Measurements from ENCODE around the gene PACSIN2. TPM values are rescaled to one million over a fixed set of nuclear protein-coding genes. Genes with fewer than 3 reads are reported as not detected.

PACSIN2 gene
- total RNA-seq, 5 donors from 2014 or later (not counting 1 experiment from before 2014, with no cell fraction given), result 25.9 to 49.0 (median 40.4) TPM

- ChIA-PET POLR2A (no interaction called here), CTCF (no interaction called here)
- Histone ChIP-seq H3K27ac (ENCODE audit: low read length) (no peak overlapping the region), H3K4me1 (ENCODE audit: control insufficient read depth in 1 of 2, extremely low read depth in 1 of 2, insufficient read depth in 2 of 2, low read length in 2 of 2) (peaks cover 2% of the 10 kb centered on the region in 2 experiments), H3K27me3 (replicated peaks in 1 of 2; ENCODE audit: control insufficient read depth in 2 of 2, extremely low read depth in 1 of 2, insufficient read depth in 2 of 2, low read length in 1 of 2) (no peaks in the 10 kb centered on the region), H3K4me3 (ENCODE audit: control insufficient read depth in 1 of 2, extremely low read depth in 1 of 2, low read length in 1 of 2) (no peak overlapping the region), H3K9me3 (no peaks in the 10 kb centered on the region), H3K36me3 (ENCODE audit: control insufficient read depth in 2 of 2, extremely low read depth in 1 of 2, insufficient read depth in 1 of 2, low read length in 1 of 2) (peaks cover 19 to 50% of the 10 kb centered on the region in 2 donors)
- no peak overlapping the region for H3K4me3 Mint-ChIP-seq
- H3K4me1 Mint-ChIP-seq, result peaks cover 7 to 11% (median 8%) of the 10 kb centered on the region in 3 donors
- 89% methylated on average over 1 of the region's 5 CpGs for WGBS (ENCODE audit: insufficient coverage)
- DNase-seq (no peak), ATAC-seq (replicated peaks in 1 of 4) (no peak)
- H3K9me3 Mint-ChIP-seq, result no peaks in the 10 kb centered on the region
- H3K27ac Mint-ChIP-seq, result no peak overlapping the region
- peaks cover 35% of the 10 kb centered on the region for H3K36me3 Mint-ChIP-seq
- no peaks in the 10 kb centered on the region for H3K27me3 Mint-ChIP-seq
These were observed 180.6 kb downstream of the PACSIN2 start for GRCh38 chr22:42834177-42834949.

- ATAC-seq (replicated peaks in 1 of 4), result no peak
- no peaks in the 10 kb centered on the region for H3K27me3 Mint-ChIP-seq
- Histone ChIP-seq H3K9me3 (no peaks in the 10 kb centered on the region), H3K27ac (ENCODE audit: low read length) (no peak overlapping the region), H3K4me1 (ENCODE audit: control insufficient read depth in 1 of 2, extremely low read depth in 1 of 2, insufficient read depth in 2 of 2, low read length in 2 of 2) (peaks cover 3 to 12% of the 10 kb centered on the region in 2 experiments), H3K27me3 (replicated peaks in 1 of 2; ENCODE audit: control insufficient read depth in 2 of 2, extremely low read depth in 1 of 2, insufficient read depth in 2 of 2, low read length in 1 of 2) (no peaks in the 10 kb centered on the region), H3K4me3 (ENCODE audit: control insufficient read depth in 1 of 2, extremely low read depth in 1 of 2, low read length in 1 of 2) (no peak overlapping the region), H3K36me3 (ENCODE audit: control insufficient read depth in 2 of 2, extremely low read depth in 1 of 2, insufficient read depth in 1 of 2, low read length in 1 of 2) (peaks cover 19 to 47% of the 10 kb centered on the region in 2 donors)
- H3K27ac Mint-ChIP-seq, result no peak overlapping the region
- H3K36me3 Mint-ChIP-seq, result peaks cover 40% of the 10 kb centered on the region
- H3K4me1 Mint-ChIP-seq, result peaks cover 12 to 20% (median 17%) of the 10 kb centered on the region in 3 donors
- no peak for DNase-seq
- H3K4me3 Mint-ChIP-seq, result no peak overlapping the region
- POLR2A ChIA-PET, result no interaction called here
- H3K9me3 Mint-ChIP-seq, result no peaks in the 10 kb centered on the region
- CTCF ChIA-PET, result no interaction called here
These were observed 181.8 kb downstream of the PACSIN2 start for GRCh38 chr22:42833104-42833503.

- Histone ChIP-seq H3K4me3 (ENCODE audit: control insufficient read depth in 1 of 2, extremely low read depth in 1 of 2, low read length in 1 of 2) (no peak overlapping the region), H3K36me3 (ENCODE audit: control insufficient read depth in 2 of 2, extremely low read depth in 1 of 2, insufficient read depth in 1 of 2, low read length in 1 of 2) (peaks cover 15 to 52% of the 10 kb centered on the region in 2 donors), H3K27ac (ENCODE audit: low read length) (no peak overlapping the region), H3K27me3 (replicated peaks in 1 of 2; ENCODE audit: control insufficient read depth in 2 of 2, extremely low read depth in 1 of 2, insufficient read depth in 2 of 2, low read length in 1 of 2) (no peaks in the 10 kb centered on the region), H3K9me3 (no peaks in the 10 kb centered on the region), H3K4me1 (ENCODE audit: control insufficient read depth in 1 of 2, extremely low read depth in 1 of 2, insufficient read depth in 2 of 2, low read length in 2 of 2) (peaks cover 3 to 18% of the 10 kb centered on the region in 2 experiments)
- ChIA-PET POLR2A (interaction anchor here in 1 of 2 donors (0.8 kb wide), 1 partner anchor 10 kb away, joined by 10 read pairs; no protein-coding TSS in a partner anchor), CTCF (interaction anchor here in 1 of 2 donors (0.7 kb wide), 1 partner anchor 59 kb away, joined by 4 read pairs; no protein-coding TSS in a partner anchor)
- peaks cover 12 to 20% (median 17%) of the 10 kb centered on the region in 3 donors for H3K4me1 Mint-ChIP-seq
- H3K27ac Mint-ChIP-seq, result no peak overlapping the region
- no CpG with 5 or more reads among the region's 4 CpGs for WGBS (ENCODE audit: insufficient coverage)
- no peak overlapping the region for H3K4me3 Mint-ChIP-seq
- H3K36me3 Mint-ChIP-seq, result peaks cover 37% of the 10 kb centered on the region
- no peaks in the 10 kb centered on the region for H3K27me3 Mint-ChIP-seq
- DNase-seq (no peak), ATAC-seq (replicated peaks in 1 of 4) (no peak)
- H3K9me3 Mint-ChIP-seq, result no peaks in the 10 kb centered on the region
These were observed 183.2 kb downstream of the PACSIN2 start for GRCh38 chr22:42831712-42832111.

- WGBS (ENCODE audit: insufficient coverage), result 95% methylated on average over 4 of the region's 5 CpGs
- H3K27ac Mint-ChIP-seq, result no peak overlapping the region
- POLR2A ChIA-PET, result no interaction called here
- H3K9me3 Mint-ChIP-seq, result no peaks in the 10 kb centered on the region
- H3K27me3 Mint-ChIP-seq, result no peaks in the 10 kb centered on the region
- CTCF ChIA-PET, result no interaction called here
- DNase-seq (no peak), ATAC-seq (replicated peaks in 1 of 4) (no peak)
- Histone ChIP-seq H3K27ac (ENCODE audit: low read length) (no peak overlapping the region), H3K4me1 (ENCODE audit: control insufficient read depth in 1 of 2, extremely low read depth in 1 of 2, insufficient read depth in 2 of 2, low read length in 2 of 2) (peaks cover 3 to 20% of the 10 kb centered on the region in 2 experiments), H3K9me3 (no peaks in the 10 kb centered on the region), H3K27me3 (replicated peaks in 1 of 2; ENCODE audit: control insufficient read depth in 2 of 2, extremely low read depth in 1 of 2, insufficient read depth in 2 of 2, low read length in 1 of 2) (no peaks in the 10 kb centered on the region), H3K36me3 (ENCODE audit: control insufficient read depth in 2 of 2, extremely low read depth in 1 of 2, insufficient read depth in 1 of 2, low read length in 1 of 2) (peaks cover 9 to 54% of the 10 kb centered on the region in 2 donors), H3K4me3 (ENCODE audit: control insufficient read depth in 1 of 2, extremely low read depth in 1 of 2, low read length in 1 of 2) (no peak overlapping the region)
- H3K4me3 Mint-ChIP-seq, result no peak overlapping the region
- H3K4me1 Mint-ChIP-seq, result peaks cover 12 to 20% (median 17%) of the 10 kb centered on the region in 3 donors
- peaks cover 33% of the 10 kb centered on the region for H3K36me3 Mint-ChIP-seq
These were observed 184.8 kb downstream of the PACSIN2 start for GRCh38 chr22:42830161-42830560.

- Histone ChIP-seq H3K4me3 (ENCODE audit: control insufficient read depth in 1 of 2, extremely low read depth in 1 of 2, low read length in 1 of 2) (no peak overlapping the region), H3K36me3 (ENCODE audit: control insufficient read depth in 2 of 2, extremely low read depth in 1 of 2, insufficient read depth in 1 of 2, low read length in 1 of 2) (peaks cover 12 to 58% of the 10 kb centered on the region in 2 donors), H3K27me3 (replicated peaks in 1 of 2; ENCODE audit: control insufficient read depth in 2 of 2, extremely low read depth in 1 of 2, insufficient read depth in 2 of 2, low read length in 1 of 2) (no peaks in the 10 kb centered on the region), H3K9me3 (no peaks in the 10 kb centered on the region), H3K27ac (ENCODE audit: low read length) (no peak overlapping the region), H3K4me1 (ENCODE audit: control insufficient read depth in 1 of 2, extremely low read depth in 1 of 2, insufficient read depth in 2 of 2, low read length in 2 of 2) (peaks cover 3 to 20% of the 10 kb centered on the region in 2 experiments)
- Mint-ChIP-seq H3K27me3 (no peaks in the 10 kb centered on the region), H3K27ac (peak overlapping the region in 1 of 2 donors; percentile 72), H3K36me3 (peaks cover 30% of the 10 kb centered on the region), H3K4me1 (peaks cover 12 to 20% (median 17%) of the 10 kb centered on the region in 3 donors), H3K4me3 (peak overlapping the region in 1 of 3 donors; percentile 28), H3K9me3 (no peaks in the 10 kb centered on the region)
- no peak for DNase-seq
- CTCF ChIA-PET, result interaction anchor here in 1 of 2 donors (0.6 kb wide), 1 partner anchor 1182 kb away, joined by 11 read pairs; no protein-coding TSS in a partner anchor
- POLR2A ChIA-PET, result no interaction called here
- no CpG with 5 or more reads among the region's 3 CpGs for WGBS (ENCODE audit: insufficient coverage)
- ATAC-seq (replicated peaks in 1 of 4), result no peak
These were observed 185.6 kb downstream of the PACSIN2 start for GRCh38 chr22:42829302-42829701.

GRCh38 chr22:42825796-42826195, 189.2 kb downstream of the PACSIN2 start:
- Histone ChIP-seq H3K27ac (ENCODE audit: low read length) (no peak overlapping the region), H3K4me3 (ENCODE audit: control insufficient read depth in 1 of 2, extremely low read depth in 1 of 2, low read length in 1 of 2) (no peak overlapping the region), H3K36me3 (ENCODE audit: control insufficient read depth in 2 of 2, extremely low read depth in 1 of 2, insufficient read depth in 1 of 2, low read length in 1 of 2) (peaks cover 9 to 41% of the 10 kb centered on the region in 2 donors), H3K27me3 (replicated peaks in 1 of 2; ENCODE audit: control insufficient read depth in 2 of 2, extremely low read depth in 1 of 2, insufficient read depth in 2 of 2, low read length in 1 of 2) (no peaks in the 10 kb centered on the region), H3K9me3 (no peaks in the 10 kb centered on the region), H3K4me1 (ENCODE audit: control insufficient read depth in 1 of 2, extremely low read depth in 1 of 2, insufficient read depth in 2 of 2, low read length in 2 of 2) (peaks cover 3 to 20% of the 10 kb centered on the region in 2 experiments)
- ATAC-seq (replicated peaks in 1 of 4), result no peak
- CTCF ChIA-PET, result no interaction called here
- H3K36me3 Mint-ChIP-seq, result peaks cover 36% of the 10 kb centered on the region
- H3K27ac Mint-ChIP-seq, result no peak overlapping the region
- H3K9me3 Mint-ChIP-seq, result peaks cover 0 to 6% (median 5%) of the 10 kb centered on the region in 3 donors
- H3K4me3 Mint-ChIP-seq, result no peak overlapping the region
- WGBS (ENCODE audit: insufficient coverage), result no CpG with 5 or more reads among the region's 3 CpGs
- POLR2A ChIA-PET, result interaction anchor here in 1 of 2 donors (0.7 kb wide), 1 partner anchor 324 kb away, joined by 6 read pairs; no protein-coding TSS in a partner anchor
- H3K4me1 Mint-ChIP-seq, result peaks cover 12 to 20% (median 17%) of the 10 kb centered on the region in 3 donors
- H3K27me3 Mint-ChIP-seq, result no peaks in the 10 kb centered on the region
- peak in 1 of 35 experiments; percentile 10 for DNase-seq

Measured in T-cell (primary cell).